DMS53 (cell line): ENCODE data around the gene MACROH2A2.
"Not testable (repeated sequence)": the region's sequence is repeated elsewhere in the genome, so short reads cannot be mapped to it uniquely, and the experiment has no call there.

Experiments used
- DNase-seq: peaks from one replicate; lab custom pipeline; 2025; lab: John Stamatoyannopoulos, UW

MACROH2A2 gene

DNA sequence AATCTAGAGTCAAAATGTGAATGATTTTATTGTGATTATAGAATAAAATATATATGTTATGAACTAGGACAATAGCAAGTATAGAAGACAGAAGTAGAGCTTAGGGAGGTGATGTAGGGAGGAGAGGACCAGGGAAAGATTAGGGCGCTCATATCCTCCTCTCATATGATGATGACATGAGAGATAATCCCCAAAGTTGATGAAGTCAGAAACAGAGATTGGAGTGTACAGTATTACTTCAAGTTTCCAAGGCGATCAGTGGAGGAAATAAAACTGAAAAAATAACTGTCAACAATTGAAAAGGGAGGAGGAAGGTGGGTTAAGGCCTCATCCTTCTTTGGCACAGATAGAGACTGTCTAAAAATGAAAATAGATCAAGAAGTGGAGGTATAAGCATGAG lies 14.9 kb downstream of the MACROH2A2 start:
- no peak for DNase-seq

- no peak for DNase-seq
These were observed 16.3 kb downstream of the MACROH2A2 start for GRCh38 chr10:70068925-70069324.

- no peak for DNase-seq
These were observed 16.7 kb downstream of the MACROH2A2 start for GRCh38 chr10:70069346-70069745.

DNA sequence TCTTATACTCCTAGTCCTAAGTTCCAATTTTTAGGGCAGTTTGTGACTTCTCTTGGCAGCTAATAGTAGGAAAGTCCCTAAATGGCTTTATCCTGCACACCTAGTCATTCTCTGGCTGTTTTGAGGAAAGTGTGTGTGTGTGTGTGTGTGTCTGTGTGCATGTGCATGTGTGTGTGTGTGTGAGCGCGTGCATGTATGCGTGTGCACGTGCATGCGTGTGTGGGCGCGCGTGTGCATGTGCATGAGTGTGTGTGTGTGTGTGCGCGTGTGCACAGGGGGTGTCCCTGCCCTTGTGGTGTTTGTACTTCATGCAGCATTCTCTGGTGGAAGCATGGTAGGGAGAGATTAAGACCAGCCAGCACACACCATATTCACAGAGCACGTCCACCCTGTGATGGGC lies 18.2 kb downstream of the MACROH2A2 start:
- DNase-seq: no peak

DNA sequence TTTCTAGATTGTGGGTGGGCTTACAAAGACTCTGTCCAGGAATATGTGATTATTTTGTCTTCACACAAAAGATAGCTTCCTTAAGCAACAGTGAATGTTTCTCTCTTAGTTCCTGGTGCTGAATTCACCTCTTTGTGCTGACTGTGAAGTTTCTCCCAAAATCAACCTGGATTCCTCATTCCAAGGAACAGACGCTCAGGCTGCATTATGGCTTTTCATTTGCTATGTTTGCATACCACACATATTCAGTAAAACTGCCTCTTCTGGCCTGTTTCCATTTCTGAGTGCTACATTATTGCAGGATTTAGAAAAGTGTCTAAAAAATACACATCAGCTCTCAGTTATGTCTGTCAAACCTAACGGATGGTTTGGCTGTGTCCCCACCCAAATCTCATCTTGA lies 21.5 kb downstream of the MACROH2A2 start:
- DNase-seq: no peak

- DNase-seq: no peak
These were observed 22.3 kb downstream of the MACROH2A2 start for GRCh38 chr10:70074971-70075370.

DNA sequence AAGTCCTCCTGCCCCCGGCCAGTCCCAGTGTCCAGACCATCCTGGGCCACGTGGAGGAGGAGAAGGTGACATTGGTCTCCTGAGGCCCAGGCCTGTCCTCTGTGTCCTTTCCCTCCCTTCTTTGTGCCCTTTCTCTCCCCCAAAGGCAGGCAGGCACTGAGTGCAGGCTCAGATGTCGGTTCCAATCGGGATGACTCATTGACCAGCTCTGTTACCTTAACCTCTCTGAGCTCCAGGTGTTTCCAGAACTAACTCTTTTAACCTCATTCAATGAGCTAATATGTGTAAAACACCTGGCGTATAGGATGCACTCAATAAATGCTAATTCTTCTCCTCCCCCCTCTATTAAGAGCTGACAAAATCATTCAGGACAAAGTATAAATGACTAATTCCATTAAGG lies 25.7 kb downstream of the MACROH2A2 start:
- peak; percentile 79 for DNase-seq

GRCh38 chr10:70078937-70079336 lies 26.3 kb downstream of the MACROH2A2 start:
- no peak for DNase-seq

DNA sequence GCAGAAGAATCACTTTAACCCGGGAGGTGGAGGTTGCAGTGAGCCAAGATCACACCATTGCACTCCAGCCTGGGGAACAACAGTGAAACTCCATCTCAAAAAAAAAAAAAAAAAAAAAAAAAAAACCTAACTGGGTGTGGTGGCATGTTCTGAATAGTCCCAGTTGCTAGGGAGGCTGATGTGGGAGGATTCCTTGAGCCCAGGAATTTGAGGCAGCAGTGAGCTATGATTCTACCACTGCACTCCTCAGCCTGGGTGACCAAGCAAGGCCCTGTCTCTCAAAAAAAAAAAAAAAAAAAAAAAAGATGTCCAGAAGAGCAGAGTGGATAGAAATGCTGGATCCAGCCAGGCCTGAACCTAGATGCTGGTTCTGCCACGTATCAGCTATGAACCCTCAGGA lies 28.1 kb downstream of the MACROH2A2 start:
- DNase-seq: not testable (repeated sequence)

GRCh38 chr10:70084189-70084588 lies 31.5 kb downstream of the MACROH2A2 start:
- peak; percentile 48 for DNase-seq

DNA sequence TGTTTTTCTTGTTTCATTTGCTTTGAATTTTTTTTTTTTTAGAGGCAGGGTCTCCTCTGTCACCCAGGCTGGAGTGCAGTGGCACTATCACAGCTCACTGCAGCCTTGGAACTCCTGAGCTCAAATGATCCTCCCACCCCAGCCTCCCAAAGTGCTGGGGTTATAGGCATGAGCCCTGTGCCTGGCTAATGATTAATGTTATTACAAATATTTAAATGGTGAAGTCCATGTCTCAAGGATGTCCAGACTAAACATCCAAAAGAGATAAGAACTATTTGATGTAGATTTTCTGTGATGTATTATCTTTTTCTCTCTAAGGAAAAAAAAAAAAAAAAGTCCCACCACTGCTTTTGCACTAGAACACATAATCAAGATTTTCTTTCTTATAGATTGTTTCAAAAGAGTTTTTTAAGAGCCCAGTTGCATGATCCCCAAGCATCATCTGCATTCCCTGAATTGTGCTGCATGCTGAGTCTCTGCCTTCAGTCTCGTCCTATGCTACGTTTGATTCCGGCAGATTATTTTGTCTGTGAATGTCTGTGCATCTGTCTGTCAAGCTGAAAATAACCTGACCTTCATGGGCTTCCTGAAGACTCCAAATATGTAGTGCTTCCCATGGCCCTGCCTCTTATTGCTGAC lies 33.4 kb downstream of the MACROH2A2 start:
- peak; percentile 43 for DNase-seq

DNA sequence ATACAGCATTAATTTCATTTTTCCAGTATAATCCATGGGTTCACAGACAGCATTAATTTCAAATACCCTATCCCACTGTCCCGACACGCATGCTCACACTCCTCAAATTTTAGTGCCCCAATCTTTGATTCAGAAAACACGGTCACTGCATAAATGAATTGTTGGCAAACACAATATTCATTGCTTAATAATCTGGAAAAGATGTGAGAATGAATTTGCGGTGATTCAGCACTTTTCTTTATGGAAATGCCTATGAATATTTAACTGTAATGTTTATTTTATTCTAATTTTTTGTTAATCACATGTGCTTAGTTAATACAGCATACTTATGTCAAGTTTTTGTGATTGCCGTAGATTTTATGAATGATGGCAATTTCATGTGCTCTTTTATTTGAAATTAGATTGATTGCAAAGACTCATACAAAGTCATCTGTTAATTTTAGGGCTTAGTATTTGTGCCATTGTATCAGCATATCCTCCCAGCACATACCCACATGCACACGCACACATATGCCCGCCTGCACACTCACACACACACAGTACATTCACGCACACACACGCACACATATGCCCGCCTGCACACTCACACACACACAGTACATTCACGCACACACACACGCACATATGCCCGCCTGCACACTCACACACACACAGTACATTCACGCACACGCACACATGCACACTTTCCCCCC lies 35.1 kb downstream of the MACROH2A2 start:
- DNase-seq: no peak

GRCh38 chr10:70088308-70088698 lies 35.7 kb downstream of the MACROH2A2 start:
- DNase-seq: no peak

- DNase-seq: no peak
These were observed 37.4 kb downstream of the MACROH2A2 start for GRCh38 chr10:70090013-70090412.

- DNase-seq: no peak
These were observed 38.3 kb downstream of the MACROH2A2 start for GRCh38 chr10:70090951-70091350.

DNA sequence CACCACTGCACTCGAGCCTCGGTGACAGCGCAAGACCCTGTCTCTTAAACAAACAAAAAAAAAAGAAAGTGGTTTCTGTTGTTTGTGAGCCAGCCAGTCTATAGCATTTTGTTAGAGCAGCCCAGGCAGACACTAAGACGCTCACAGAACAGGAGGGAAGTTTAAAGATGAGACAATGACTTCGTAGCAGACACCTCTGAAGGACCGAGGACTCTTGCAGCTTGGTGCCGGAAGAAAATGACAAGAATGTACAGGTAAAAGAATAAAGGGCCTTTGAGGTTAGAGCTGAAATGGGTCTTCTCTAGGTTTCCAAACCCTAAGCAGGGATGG lies 39.7 kb downstream of the MACROH2A2 start:
- no peak for DNase-seq

GRCh38 chr10:70093335-70093944 lies 40.8 kb downstream of the MACROH2A2 start:
- DNase-seq: no peak

DNA sequence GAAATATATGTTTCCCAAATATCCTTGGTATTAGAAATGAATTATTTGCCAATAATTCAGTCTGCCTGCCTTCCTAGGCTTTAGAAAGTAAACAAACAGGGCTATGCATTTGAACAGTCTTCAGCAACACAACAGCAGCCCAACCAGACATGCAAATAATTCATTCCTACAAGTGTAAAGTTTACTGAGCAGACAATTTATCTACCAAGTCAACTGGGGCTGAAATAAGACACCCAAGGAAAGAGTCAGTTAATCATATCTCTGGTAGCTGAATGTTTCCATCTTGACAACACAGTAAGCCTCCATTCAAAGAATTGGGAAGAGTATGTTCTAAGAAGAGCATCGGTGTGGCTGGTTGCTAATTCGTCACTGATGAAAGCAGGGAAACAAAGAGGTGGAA lies 41.6 kb downstream of the MACROH2A2 start:
- no peak for DNase-seq

- DNase-seq: no peak
These were observed 43.5 kb downstream of the MACROH2A2 start for GRCh38 chr10:70096016-70096704.

DNA sequence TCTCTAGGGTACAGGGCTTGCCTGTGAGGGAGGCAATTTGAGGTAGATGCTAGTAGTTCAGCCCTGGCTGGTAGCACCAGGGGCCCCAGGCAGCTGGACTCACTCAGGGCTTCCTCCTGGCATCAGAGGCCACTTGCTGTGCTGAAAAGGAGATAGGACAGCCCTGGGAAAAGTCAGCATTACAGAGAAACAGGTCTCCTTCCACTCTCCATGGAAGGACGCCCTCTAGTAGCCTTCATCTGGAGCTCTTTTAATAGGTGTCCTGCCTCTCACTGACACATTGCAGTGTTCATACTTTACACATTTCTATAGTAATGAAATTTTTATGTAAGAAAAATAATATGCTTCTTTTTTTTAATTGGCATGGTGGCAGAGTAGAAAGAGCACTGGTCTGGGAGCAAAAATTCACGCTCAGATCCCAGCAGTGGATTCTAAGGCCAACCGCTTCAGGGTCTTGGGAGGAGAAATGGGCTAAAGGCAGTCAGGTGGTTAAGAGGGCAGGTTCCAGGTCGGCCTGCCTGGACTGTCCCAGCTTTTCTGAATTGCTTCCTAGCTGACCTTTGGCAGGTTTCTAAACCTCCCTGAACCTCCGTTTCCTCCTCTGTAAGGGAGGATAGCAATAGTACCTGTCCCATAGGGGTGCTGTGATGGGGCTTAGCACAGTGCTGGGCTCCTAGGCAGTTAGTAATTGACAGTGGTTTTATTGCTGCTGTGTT lies 44.2 kb downstream of the MACROH2A2 start:
- no peak for DNase-seq

GRCh38 chr10:70097459-70097858 lies 44.8 kb downstream of the MACROH2A2 start:
- DNase-seq: no peak

GRCh38 chr10:70098271-70098670 lies 45.6 kb downstream of the MACROH2A2 start:
- DNase-seq: no peak
